ENCODE measurements around the gene RNASE8.
"Not testable (repeated sequence)": the region's sequence is repeated elsewhere in the genome, so short reads cannot be mapped to it uniquely, and the experiment has no call there.

Gene RNASE8

DNA sequence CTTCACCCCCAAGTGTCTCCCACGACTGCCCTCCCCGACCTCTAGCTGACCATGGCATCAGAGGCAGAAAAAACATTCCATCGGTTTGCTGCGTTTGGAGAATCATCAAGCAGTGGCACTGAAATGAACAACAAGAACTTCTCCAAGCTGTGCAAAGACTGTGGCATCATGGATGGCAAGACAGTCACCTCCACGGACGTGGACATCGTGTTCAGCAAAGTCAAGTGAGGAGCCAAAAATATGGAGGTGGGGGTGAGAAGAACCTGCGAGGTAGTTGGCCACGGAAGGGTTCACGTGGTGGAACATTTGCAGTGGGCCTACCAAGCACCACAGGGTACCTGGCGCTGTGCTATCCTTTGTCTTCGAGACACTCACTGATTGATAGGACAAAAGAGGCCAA lies 27.1 kb upstream of the RNASE8 start:
- no peak for DNase-seq

DNA sequence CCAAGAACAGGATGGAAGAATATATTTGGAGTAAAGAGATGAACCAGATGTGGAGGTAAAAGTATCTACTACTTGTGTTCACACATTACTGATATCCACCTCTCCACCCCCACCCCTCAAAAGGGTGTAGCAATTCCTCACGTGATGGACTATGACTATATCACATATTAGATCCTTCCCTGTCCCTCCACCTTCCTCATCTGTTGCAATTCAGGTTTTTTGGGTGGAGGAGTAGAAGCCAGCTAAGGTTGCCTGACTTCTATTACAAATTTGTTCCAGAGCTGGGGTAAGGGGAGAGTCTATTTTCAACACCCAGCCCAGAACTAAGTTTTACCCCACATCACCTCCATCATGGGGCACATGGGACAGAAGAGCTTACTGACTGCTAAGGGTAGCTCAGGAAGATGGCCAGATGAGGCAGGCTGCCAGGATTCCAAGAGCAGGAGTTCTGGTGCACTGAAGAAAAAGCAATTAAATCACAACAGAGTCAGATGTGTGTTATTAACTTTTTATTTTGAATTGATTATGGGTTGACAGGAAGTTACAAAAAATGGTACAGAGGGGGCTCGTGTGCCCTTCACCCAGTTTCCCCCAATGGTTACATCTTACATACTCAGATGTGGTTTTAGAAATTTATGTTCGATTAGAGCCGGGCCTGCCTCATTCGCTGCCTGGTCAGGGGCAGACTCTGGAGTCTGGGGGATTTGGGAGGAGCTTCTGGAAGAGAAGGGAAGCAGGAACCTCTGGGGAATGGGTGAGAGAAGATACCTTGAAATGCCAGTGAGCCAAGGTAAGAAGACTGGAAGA lies 25.1 kb upstream of the RNASE8 start:
- DNase-seq, result no peak

DNA sequence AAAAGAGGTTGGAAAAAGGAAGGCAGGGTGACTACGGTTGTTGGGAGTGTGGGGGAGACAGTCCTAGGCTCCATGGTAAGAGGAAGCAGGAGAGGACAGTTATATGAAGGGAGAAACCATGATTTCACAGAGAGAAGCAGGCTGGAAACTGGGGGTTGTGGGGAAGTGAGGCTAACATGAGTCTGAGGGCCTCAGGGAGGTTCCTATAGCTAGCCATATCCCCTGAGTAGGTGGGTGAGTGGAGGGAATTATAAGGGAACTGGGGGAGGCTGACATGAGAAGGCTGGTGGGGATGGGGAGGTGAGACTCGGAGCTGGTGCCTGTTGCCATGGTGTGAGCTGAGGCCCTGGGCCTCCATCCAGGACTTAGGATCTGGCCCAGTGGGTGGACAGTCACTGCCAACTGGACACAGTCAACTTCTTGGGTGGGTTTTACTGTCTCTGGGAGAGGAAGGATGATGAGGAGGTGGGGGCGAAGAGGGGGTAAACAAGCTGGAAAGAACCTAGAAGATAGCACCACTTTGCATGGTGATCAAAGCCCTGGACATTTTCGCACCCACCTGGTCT lies 24.4 kb upstream of the RNASE8 start:
- no peak for DNase-seq

DNA sequence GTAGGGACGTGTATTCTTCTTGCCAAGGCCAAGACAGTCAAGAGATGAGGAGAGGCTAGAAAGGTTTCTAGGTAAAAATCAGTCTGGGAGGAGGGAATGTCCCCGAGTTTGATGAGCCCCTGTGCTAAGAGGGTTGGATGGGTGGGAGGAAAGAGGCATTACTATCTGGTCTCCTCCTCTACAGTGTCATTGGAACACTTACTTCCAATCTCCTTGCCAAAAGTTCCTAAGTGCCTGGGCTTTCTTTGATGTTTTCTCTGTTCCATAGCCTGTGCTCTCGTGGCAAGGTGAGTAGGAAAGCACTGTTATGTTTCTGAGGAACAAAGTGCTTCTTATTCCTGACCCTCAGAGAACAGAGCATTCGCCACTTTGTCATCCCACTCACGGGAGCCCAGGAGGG lies 22.9 kb upstream of the RNASE8 start, which contains the start of gene RNASE13:
Gene RNASE13 (minus strand): TSS at position 101 of the 400 bp plus-strand sequence. CDS start 519 bp downstream, outside the sequence.
- no peak for DNase-seq

DNA sequence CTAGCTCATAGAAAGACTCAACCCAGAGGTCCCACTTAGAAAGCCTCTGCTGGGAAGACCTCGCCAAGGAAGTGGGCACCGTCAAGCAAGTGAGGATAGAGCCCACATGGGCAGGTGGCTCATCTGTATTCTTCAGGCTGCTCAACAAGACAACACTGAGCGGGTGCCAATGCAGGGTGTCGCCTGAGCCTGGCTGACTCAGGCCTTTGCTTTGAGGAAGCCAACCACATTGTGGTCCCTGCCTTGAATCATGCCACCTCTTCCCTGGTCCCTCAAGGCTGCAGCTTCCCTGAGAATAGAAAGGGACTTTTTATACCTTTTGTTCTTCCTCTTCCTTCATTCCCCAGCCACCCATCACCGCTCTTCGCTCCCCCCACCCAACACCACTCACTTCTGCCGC lies 20.9 kb upstream of the RNASE8 start:
- no peak for DNase-seq

DNA sequence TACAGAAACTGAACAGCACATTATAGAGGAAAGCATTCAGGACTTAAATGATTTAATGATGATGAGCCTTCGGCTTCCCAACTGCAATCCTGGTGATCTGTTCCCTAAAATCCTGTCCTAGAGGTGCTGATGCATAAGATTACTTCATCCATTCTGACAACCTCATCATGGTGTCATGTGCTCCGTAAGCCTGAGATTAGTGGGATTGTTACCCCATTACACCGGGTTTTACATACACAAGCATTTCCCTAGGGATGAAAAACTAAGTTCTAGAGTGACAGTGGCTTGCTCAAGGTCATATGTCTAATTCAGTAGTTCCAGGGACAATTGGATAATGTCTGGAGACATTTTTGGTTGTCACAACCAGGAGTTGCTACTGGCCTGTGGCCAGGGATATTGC lies 20.5 kb upstream of the RNASE8 start:
- DNase-seq, result no peak

DNA sequence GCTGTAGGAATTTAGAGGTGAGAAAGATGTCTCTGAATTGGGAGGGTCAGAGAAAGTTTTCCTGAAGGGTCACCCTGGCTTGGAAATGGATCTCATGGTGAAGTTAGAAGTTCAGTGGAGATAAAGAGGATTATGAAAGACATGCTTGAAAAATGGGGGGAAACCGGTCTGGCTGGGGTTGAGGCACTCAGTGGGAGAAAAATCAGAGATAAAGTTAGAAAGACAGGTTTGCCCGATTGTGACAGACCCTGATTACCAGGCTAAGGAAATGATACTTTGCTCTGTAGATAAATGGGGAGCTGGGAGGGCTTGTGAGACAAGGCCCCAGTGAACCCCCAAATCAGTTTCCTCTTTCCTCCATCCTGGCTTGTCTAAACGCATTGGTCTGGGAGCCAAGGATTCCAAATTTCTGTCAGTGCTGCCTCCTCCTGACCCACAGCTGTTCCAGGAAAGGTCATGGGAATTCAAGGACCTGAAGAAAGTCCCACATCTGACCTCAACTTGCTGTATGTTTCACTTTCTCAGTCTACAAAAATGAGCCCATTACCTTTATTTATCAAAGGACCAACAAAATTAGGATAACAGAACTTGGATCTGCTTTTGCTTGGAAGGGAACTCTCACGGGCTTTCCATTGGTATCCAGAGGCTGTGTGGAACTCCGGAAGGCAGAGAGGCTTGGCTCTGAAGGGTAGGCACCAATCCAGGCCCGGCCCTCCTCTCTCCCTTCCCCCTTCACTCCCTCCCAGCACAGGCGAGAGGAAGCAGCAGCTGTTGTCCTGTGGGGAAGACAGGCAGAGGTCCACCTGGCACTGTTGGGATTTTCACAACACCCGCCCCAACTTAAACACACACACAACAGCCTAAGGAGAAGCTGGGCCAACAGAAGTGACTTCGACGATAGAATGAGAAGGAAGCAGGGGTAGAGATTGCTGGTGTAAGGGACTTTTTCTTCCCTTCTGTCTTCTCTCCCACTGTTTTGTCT lies 18.9 kb upstream of the RNASE8 start:
- peak; percentile 52 for DNase-seq

DNA sequence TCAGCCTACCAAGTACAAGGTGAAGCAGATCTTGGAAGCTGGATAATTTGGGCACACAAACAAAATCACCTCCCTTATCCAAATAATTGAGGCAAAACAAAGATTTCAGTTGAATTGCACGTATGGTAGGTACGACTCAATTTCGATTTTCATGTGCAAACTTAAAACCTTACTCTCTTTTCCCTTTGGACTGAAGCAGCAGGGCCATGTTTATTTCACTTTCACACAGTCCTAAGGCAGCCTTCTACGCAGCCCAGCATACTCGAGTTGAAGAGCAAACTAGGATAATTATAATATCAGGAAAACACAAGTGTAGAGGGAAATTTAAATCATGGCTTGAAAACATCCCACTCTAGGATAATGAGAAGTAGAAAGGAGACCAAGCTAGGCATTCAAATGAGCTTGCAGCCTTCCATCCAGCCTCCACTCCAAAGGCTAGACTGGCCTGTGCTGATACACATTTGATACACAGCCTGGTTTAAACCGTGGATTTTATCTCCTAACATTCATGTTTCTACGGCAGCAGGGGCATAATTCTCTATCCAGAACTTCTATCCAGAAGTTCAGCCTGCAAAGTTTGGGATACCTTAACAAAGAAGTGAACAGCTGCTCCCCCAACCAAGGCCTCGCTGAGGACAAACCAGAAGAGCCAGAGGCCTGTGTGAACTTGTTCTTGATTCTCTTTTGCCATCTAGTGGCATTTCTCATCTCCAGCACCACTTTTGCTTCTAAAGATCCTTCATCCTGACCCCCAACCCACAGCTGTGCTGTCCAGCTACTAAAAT lies 17.8 kb upstream of the RNASE8 start:
- peak; percentile 21 for DNase-seq

DNA sequence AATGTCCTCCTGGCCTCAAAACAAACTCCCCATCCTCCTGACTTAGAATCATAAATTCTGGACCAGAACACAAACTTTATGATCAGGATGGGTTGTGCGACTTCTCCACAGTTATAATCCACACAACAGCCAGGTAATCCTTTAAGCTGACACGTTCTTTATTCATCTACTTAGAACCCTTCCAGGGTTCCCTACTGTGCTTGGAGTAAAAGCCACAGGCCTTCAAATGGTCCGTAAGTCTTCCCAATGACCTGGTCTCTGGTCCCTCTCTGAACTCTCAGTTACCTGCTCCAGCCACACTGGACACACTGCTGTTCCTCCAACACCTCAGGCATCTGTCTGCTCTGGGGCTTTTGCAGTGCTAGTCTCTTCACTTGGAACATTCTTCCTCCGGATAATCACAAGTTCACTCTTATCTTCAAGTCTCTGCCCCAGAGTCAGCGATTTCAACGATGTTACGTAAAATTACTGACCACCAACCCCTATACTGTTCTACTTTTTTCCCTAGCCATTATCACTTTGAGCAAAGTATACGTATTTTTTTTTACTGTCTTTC lies 17.2 kb upstream of the RNASE8 start:
- no peak for DNase-seq

DNA sequence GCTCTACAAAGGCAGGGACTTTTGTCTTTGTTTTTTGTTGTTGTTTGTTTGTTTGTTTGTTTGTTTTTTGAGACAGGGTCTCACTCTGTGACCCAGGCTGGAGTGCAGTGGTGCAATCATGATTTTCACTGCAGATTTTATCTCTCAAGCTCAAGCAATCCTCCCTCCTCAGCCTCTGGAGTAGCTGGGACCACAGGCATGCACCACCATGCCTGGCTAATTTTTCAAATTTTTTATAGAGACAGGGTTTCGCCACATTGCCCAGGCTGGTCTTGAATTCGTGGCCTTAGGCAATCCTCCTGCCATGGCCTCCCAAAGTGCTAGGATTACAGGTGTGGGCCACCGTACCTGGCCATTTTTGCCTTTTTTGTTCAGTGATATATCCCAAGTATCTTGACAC lies 16.7 kb upstream of the RNASE8 start:
- DNase-seq, result not testable (repeated sequence)

DNA sequence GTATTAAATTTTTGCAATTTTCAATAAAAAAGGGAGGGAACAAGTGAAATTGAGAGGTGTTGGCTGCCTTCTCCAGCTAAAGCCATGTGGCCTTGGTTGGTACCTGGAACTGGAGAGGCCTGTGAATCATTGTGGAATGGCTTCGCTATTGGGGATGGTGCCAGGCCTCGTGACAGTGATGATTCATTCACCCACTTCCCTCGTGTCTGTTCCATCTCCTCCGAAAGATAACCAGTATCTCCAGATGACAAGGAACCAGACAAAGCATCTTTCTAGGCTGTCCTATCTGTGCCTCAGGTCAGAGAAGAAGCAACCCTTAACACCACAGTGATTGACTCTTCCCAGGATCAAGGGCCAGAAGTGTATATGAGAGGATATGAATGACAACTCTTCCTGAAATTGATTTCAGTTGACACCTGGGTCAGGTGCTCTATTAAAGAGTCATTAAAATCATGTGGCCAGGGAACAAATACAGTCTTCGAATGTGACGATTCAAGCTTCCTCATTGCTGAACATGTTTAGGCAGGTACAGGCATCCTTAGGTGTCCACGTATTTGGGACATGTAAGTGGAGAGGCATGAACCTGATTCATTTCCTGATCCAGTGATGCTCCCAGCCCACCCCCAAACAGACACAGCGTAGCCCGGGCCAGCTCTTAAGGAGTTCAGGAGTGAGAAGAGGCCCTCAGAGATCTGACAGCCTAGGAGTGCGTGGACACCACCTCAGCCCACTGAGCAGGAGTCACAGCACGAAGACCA lies 15.8 kb upstream of the RNASE8 start, which contains the start of gene RNASE7:
Gene RNASE7 (plus strand): TSS at position 687 of the 758 bp plus-strand sequence. CDS start 631 bp downstream, outside the sequence.
- no peak for DNase-seq

DNA sequence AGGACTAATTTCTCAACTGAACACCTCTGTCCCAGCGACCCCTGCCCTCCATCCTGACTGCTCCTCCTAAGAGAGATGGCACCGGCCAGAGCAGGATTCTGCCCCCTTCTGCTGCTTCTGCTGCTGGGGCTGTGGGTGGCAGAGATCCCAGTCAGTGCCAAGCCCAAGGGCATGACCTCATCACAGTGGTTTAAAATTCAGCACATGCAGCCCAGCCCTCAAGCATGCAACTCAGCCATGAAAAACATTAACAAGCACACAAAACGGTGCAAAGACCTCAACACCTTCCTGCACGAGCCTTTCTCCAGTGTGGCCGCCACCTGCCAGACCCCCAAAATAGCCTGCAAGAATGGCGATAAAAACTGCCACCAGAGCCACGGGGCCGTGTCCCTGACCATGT lies 14.7 kb upstream of the RNASE8 start:
- no peak for DNase-seq

DNA sequence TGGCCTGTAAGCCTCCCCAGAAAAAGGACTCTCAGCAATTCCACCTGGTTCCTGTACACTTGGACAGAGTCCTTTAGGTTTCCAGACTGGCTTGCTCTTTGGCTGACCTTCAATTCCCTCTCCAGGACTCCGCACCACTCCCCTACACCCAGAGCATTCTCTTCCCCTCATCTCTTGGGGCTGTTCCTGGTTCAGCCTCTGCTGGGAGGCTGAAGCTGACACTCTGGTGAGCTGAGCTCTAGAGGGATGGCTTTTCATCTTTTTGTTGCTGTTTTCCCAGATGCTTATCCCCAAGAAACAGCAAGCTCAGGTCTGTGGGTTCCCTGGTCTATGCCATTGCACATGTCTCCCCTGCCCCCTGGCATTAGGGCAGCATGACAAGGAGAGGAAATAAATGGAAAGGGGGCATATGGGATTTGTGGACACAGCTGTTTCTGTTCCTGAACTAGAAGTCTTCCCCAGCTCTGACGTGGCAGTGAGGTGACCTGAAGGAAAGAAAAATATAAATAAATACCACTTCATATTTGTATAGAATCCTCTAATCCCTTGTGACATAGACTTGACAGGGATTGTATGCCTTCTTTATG lies 14.1 kb upstream of the RNASE8 start:
- no peak for DNase-seq

DNA sequence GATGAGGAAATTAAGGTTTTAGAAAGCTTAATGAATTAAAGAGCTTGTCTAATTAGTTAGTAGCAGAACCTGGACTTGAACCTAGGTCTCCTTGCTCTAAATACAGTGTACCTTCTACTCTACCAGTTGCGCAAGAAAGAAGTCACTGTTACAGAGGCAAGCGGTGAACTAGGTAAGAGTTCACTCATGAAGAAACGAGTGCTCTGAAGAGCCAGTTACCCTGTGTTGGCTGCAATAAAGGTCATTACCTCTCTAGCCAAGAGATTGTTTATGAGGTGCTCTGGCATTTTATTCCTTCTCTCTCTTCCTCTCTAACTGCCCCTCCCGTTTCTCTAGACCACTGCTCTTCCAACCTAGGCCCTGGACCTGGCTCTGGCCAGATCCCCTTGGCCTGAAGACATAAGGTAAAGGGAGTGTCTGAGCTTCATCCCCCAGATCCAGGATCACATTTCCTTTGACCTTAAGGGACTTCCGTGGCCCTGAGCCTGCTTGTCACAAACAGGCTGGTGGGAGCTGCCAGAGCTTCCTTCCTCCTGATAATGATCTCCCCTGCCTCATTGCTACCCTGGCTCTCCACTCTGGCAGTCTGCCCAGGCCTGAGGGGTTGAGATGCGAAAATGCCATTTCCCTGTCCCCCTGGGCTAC lies 13.5 kb upstream of the RNASE8 start:
- DNase-seq, result no peak

DNA sequence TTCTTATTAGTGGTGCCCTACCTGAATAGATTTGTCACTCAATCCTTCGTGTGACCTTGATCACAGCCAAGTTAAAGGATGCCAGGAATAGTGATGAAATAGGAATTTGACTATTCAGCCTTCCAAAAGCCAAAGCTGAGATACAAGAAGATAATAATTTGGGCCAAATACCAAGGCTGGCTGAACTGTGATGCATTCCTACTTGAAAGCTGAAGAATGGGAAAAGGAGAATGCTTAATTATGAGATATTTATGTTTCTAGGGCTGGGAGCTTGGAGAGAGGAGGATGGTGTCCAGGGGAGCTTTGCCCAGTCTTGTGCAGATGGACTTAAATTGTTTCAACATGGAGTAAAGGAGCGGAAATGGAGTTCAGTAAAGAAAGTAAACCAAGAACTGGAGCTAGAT lies 10.2 kb upstream of the RNASE8 start:
- no peak for DNase-seq

DNA sequence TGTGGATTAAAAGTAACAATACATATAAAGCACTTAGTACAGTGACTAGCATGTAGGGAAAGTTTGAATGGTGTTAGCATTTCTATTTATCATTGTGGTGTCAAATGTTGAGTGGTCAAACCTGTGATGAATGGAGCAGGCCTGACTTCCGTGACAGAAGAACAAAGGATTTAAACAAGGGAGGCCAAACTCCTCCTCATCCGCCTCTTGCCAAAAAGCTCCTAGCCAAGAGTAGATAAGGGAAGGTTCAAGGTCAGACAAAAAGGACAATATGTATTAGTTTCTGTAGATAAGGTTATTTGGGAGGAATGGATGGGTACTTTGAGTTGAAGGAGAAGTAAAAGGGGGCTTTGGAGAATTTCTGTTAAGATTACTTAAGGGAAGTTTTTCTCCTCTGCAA lies 9.0 kb upstream of the RNASE8 start:
- DNase-seq, result no peak

DNA sequence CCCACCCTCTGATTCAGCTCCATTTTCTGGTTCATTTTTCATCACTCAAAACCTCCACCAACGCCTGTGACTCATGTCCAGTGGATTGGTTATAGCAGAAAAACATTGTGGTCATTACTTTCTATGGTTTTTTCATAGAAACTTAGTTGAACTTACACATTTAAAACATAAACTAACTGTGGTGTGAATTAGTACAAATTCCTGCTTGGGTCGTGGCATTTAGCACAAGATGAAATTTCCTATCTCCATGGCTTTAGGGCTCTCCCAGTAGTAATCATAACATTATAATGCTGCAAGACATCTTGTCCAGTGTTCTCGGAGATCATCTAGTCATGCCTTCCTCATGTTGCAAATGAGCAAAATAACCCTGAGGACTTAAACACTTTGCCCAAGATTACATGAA lies 8.3 kb upstream of the RNASE8 start:
- DNase-seq, result no peak

DNA sequence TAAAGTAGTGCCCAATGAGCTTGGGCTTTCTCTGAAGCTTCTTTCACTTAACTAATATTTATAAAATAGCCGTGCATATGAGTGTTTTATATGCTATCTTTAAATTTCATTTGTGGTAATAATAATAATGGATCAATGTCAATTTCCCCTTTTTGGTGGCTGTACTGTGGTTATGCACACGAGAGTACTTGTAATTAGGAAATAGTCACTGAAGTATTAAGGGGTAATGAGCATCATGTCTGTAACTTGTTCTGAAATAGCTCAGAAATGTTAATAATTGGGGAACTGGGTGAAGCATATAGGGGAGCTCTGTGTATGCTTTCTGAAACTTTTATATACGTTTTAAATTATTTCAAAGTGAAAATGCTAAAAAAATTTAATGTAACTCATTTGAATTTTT lies 7.0 kb upstream of the RNASE8 start:
- DNase-seq, result no peak

DNA sequence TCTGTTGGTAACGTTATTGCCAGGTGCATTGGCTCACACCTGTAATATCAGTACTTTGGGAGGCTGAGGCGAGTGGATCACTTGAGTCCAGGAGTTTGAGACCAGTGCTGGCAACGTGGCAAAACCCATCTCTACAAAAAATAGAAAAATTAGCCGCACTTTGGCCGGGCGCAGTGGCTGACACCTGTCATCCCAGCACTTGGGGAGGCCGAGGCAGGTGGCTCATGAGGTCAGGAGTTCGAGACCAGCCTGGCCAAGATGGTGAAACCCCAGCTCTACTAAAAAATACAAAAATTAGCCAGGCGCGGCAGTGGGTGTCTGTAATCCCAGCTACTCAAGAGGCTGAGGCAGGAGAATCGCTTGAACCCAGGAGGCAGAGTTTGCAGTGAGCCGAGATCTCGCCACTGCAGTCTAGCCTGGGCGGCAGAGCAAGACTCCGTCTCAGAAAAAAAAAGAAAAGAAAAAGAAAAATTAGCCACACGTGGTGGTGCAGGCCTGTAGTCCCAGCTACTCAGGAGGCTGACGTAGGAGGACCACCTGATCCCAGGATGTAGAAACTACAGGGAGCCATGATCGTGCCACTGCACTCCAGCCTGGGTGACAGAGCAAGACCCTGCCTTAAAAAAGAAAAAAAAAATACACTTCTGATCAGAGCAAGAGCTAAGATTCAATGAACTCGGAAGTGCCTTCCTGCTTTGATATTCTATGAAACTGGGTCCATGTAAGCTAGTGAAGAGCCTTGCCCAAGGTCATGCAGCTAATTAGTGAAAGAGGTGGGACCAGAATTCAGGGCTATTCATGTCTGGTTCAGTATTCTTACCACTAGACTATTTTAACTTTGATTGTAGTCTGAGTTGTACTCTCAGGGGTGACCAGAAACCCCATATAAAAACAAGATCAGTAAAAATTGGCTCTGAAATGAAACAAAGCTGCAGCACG lies 4.2 kb upstream of the RNASE8 start:
- no peak for DNase-seq
